Mammary microvascular endothelial cell (primary cell): ENCODE data around the gene SLC35F4. TPM values are rescaled to one million over a fixed set of nuclear protein-coding genes. Genes with fewer than 3 reads are reported as not detected.

Source experiments
- total RNA-seq: library from RNA; depleted of rRNA; stranded (reverse); fragments of >200 nt; gene quantifications from 2 replicates; pipeline ENCODE4 v1.2.3, GENCODE V29; 2015

The SLC35F4 gene
- not detected in 2 replicates for total RNA-seq

GRCh38 chr14:57865403-57866198, at the start of gene SLC35F4:
Gene SLC35F4, minus strand, starts transcription at chr14:57866092.

